NB4 (cell line): ENCODE results near the gene TRIM6.

Experiments used
- CTCF ChIP-seq: IDR thresholded peaks from one replicate; pipeline ENCODE4 v1.5.1; 2012; ENCODE audit warnings: low read depth, low read length
- MYC ChIP-seq: IDR thresholded peaks from 2 replicates; pipeline ENCODE4 v1.6.1; 2011; ENCODE audit warnings: low read depth, low read length
- POLR2A ChIP-seq: IDR thresholded peaks from 2 replicates; pipeline ENCODE4 v1.6.1; 2011; ENCODE audit warnings: mild to moderate bottlenecking; ENCODE audit not compliant: insufficient read length; ENCODE audit errors: extremely low read depth

- TF ChIP-seq CTCF (no peak), POLR2A (no peak), MYC (no peak)
Observed at GRCh38 chr11:5622802-5623201, 26.4 kb downstream of the TRIM6 start.
